ENCODE results near the gene FBF1. TPM values are rescaled to one million over a fixed set of nuclear protein-coding genes. Genes with fewer than 3 reads are reported as not detected.

Gene FBF1
- total RNA-seq, 2 donors from 2014 or later, result 25.9 to 39.1 TPM

GRCh38 chr17:75885431-75885830 lies 55.4 kb downstream of the FBF1 start:
- Histone ChIP-seq H3K9me3 (ENCODE audit: control insufficient read depth, low read length) (no peaks in the 10 kb centered on the region), H3K9ac (ENCODE audit: extremely low read depth, low read length, poor library complexity, severe bottlenecking) (no peak overlapping the region), H3K4me1 (ENCODE audit: control insufficient read depth, insufficient read depth, low read length) (no peaks in the 10 kb centered on the region), H3K27me3 (ENCODE audit: control insufficient read depth, insufficient read depth, low read length, poor library complexity, severe bottlenecking) (no peaks in the 10 kb centered on the region), H3K4me3 (ENCODE audit: low read length) (no peak overlapping the region), H3K36me3 (ENCODE audit: control insufficient read depth, insufficient read depth, low read length) (peaks cover 9% of the 10 kb centered on the region), H3K27ac (ENCODE audit: low read depth, low read length) (no peak overlapping the region)
- Mint-ChIP-seq H3K36me3 (ENCODE audit: low read depth) (peaks cover 10% of the 10 kb centered on the region), H3K9me3 (no peaks in the 10 kb centered on the region), H3K4me3 (no peak overlapping the region), H3K27me3 (ENCODE audit: insufficient read depth) (peaks cover 19% of the 10 kb centered on the region), H3K4me1 (no peaks in the 10 kb centered on the region), H3K27ac (no peak overlapping the region)
- no peak for DNase-seq
- TF ChIP-seq, protein P1, sequence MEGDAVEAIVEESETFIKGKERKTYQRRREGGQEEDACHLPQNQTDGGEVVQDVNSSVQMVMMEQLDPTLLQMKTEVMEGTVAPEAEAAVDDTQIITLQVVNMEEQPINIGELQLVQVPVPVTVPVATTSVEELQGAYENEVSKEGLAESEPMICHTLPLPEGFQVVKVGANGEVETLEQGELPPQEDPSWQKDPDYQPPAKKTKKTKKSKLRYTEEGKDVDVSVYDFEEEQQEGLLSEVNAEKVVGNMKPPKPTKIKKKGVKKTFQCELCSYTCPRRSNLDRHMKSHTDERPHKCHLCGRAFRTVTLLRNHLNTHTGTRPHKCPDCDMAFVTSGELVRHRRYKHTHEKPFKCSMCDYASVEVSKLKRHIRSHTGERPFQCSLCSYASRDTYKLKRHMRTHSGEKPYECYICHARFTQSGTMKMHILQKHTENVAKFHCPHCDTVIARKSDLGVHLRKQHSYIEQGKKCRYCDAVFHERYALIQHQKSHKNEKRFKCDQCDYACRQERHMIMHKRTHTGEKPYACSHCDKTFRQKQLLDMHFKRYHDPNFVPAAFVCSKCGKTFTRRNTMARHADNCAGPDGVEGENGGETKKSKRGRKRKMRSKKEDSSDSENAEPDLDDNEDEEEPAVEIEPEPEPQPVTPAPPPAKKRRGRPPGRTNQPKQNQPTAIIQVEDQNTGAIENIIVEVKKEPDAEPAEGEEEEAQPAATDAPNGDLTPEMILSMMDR (conservative IDR thresholded peaks at IDR 0.05), result no peak
- WGBS, 2 experiments (ENCODE audit: insufficient coverage in 1 of 2, insufficient read length in 1 of 2), result 92 to 96% methylated on average over 8 of the region's 8 CpGs

DNA sequence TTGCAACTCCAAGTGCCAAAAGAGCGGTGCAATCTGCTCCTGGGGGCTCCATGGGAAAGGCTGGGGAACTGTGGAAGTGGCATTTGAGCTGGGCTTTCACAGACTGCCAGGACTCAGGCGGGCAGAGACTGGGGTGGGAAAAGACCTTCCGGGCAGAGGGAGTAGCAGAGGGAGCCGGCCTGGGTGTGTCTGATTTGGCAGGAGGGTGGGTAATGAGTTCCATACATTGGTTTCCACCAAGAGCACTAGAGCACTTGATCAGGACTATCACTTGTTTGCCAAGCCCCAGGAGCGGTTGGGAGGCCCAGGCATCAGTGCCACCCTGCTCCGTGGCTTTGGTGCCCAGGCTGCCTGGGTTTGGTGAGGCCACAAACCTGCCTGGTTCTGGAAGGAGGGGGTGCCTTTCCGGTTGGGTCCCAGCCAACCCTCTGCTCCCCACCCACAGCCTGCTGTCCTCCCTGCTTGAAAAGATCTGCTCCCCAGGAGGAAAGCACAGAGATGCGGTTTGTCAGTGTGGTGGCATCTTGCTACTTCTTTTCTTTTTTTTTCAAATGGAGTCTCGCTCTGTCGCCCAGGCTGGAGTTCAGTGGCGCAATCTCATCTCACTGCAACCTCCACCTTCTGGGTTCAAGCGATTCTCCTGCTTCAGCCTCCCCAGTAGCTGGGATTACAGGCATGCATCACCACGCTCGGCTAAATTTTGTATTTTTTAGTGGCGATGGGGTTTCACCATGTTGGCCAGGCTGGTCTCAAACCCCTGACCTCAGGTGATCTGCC lies 59.0 kb downstream of the FBF1 start:
- no peak for DNase-seq
- no peak overlapping the region for H3K27ac ChIP-seq (ENCODE audit: low read depth, low read length)
- Mint-ChIP-seq H3K27me3 (ENCODE audit: insufficient read depth) (peaks cover 45% of the 10 kb centered on the region), H3K4me3 (no peak overlapping the region), H3K27ac (no peak overlapping the region), H3K9me3 (no peaks in the 10 kb centered on the region), H3K36me3 (ENCODE audit: low read depth) (no peaks in the 10 kb centered on the region), H3K4me1 (peaks cover 4% of the 10 kb centered on the region)
- no peaks in the 10 kb centered on the region for H3K9me3 ChIP-seq (ENCODE audit: control insufficient read depth, low read length)
- WGBS, 2 experiments (ENCODE audit: insufficient coverage in 1 of 2, insufficient read length in 1 of 2), result 92 to 95% methylated on average over 11 to 15 of the region's 15 CpGs
- H3K4me3 ChIP-seq (ENCODE audit: low read length), result no peak overlapping the region
- TF ChIP-seq, protein P1 (conservative IDR thresholded peaks at IDR 0.05), result no peak
- no peaks in the 10 kb centered on the region for H3K4me1 ChIP-seq (ENCODE audit: control insufficient read depth, insufficient read depth, low read length)
- peaks cover 34% of the 10 kb centered on the region for H3K27me3 ChIP-seq (ENCODE audit: control insufficient read depth, insufficient read depth, low read length, poor library complexity, severe bottlenecking)
- no peaks in the 10 kb centered on the region for H3K36me3 ChIP-seq (ENCODE audit: control insufficient read depth, insufficient read depth, low read length)
- H3K9ac ChIP-seq (ENCODE audit: extremely low read depth, low read length, poor library complexity, severe bottlenecking), result no peak overlapping the region

- WGBS, 2 experiments (ENCODE audit: insufficient coverage in 1 of 2, insufficient read length in 1 of 2), result 76 to 81% methylated on average over 6 to 7 of the region's 7 CpGs
- Histone ChIP-seq H3K9ac (ENCODE audit: extremely low read depth, low read length, poor library complexity, severe bottlenecking) (no peak overlapping the region), H3K4me3 (ENCODE audit: low read length) (no peak overlapping the region), H3K27ac (ENCODE audit: low read depth, low read length) (no peak overlapping the region), H3K27me3 (ENCODE audit: control insufficient read depth, insufficient read depth, low read length, poor library complexity, severe bottlenecking) (peaks cover 39% of the 10 kb centered on the region), H3K36me3 (ENCODE audit: control insufficient read depth, insufficient read depth, low read length) (no peaks in the 10 kb centered on the region), H3K9me3 (ENCODE audit: control insufficient read depth, low read length) (no peaks in the 10 kb centered on the region), H3K4me1 (ENCODE audit: control insufficient read depth, insufficient read depth, low read length) (no peaks in the 10 kb centered on the region)
- peaks cover 10% of the 10 kb centered on the region for H3K4me1 Mint-ChIP-seq
- H3K27me3 Mint-ChIP-seq (ENCODE audit: insufficient read depth), result peaks cover 50% of the 10 kb centered on the region
- no peaks in the 10 kb centered on the region for H3K36me3 Mint-ChIP-seq (ENCODE audit: low read depth)
- no peak overlapping the region for H3K27ac Mint-ChIP-seq
- H3K4me3 Mint-ChIP-seq, result no peak overlapping the region
- DNase-seq, result no peak
- TF ChIP-seq, protein P1 (conservative IDR thresholded peaks at IDR 0.05), result no peak
- H3K9me3 Mint-ChIP-seq, result no peaks in the 10 kb centered on the region
Measured at GRCh38 chr17:75880266-75880665, 60.6 kb downstream of the FBF1 start.

Measured in endodermal cell (in vitro differentiated cells).